ENCODE results near the gene CLGN.

DNA sequence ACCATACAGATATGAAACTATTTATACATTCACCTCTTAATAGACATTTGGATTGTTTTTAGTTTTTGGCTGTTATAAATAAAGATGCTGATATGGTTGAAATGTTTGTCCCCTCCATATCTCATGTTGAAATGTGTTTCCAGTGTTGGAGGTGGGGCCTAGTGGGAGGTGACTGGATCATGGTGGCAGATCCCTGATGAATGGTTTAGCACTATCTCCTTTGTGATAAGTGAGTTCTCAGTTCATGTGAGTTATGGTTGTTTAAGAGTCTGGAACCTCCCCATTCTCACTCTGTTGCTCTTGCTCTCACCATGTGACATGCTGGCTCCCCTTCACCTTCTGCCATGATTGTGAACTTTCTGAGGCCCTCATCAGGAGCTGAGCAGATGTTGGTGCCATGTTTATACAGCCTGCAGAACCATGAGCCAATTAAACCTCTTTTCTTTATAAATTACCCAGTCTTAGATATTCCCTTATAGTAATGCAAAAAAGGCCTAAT is 12.2 kb upstream of the CLGN start:
- no peak for TF ChIP-seq EED (IDR thresholded peaks at IDR 0.05; ENCODE audit: low read depth)
- TF ChIP-seq, protein P1, sequence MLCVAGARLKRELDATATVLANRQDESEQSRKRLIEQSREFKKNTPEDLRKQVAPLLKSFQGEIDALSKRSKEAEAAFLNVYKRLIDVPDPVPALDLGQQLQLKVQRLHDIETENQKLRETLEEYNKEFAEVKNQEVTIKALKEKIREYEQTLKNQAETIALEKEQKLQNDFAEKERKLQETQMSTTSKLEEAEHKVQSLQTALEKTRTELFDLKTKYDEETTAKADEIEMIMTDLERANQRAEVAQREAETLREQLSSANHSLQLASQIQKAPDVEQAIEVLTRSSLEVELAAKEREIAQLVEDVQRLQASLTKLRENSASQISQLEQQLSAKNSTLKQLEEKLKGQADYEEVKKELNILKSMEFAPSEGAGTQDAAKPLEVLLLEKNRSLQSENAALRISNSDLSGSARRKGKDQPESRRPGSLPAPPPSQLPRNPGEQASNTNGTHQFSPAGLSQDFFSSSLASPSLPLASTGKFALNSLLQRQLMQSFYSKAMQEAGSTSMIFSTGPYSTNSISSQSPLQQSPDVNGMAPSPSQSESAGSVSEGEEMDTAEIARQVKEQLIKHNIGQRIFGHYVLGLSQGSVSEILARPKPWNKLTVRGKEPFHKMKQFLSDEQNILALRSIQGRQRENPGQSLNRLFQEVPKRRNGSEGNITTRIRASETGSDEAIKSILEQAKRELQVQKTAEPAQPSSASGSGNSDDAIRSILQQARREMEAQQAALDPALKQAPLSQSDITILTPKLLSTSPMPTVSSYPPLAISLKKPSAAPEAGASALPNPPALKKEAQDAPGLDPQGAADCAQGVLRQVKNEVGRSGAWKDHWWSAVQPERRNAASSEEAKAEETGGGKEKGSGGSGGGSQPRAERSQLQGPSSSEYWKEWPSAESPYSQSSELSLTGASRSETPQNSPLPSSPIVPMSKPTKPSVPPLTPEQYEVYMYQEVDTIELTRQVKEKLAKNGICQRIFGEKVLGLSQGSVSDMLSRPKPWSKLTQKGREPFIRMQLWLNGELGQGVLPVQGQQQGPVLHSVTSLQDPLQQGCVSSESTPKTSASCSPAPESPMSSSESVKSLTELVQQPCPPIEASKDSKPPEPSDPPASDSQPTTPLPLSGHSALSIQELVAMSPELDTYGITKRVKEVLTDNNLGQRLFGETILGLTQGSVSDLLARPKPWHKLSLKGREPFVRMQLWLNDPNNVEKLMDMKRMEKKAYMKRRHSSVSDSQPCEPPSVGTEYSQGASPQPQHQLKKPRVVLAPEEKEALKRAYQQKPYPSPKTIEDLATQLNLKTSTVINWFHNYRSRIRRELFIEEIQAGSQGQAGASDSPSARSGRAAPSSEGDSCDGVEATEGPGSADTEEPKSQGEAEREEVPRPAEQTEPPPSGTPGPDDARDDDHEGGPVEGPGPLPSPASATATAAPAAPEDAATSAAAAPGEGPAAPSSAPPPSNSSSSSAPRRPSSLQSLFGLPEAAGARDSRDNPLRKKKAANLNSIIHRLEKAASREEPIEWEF (IDR thresholded peaks at IDR 0.05; ENCODE audit: insufficient replicate concordance, low read depth, low read length), result no peak
- TF ChIP-seq, protein P2, sequence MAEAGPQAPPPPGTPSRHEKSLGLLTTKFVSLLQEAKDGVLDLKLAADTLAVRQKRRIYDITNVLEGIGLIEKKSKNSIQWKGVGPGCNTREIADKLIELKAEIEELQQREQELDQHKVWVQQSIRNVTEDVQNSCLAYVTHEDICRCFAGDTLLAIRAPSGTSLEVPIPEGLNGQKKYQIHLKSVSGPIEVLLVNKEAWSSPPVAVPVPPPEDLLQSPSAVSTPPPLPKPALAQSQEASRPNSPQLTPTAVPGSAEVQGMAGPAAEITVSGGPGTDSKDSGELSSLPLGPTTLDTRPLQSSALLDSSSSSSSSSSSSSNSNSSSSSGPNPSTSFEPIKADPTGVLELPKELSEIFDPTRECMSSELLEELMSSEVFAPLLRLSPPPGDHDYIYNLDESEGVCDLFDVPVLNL (IDR thresholded peaks at IDR 0.05; ENCODE audit: low read depth, low read length), result no peak
- TF ChIP-seq GABPA (IDR thresholded peaks at IDR 0.05; ENCODE audit: low read depth), result no peak
- no peak for TF ChIP-seq POLR2A (IDR thresholded peaks at IDR 0.05; ENCODE audit: low read depth, low read length)
- TF ChIP-seq, protein P3, sequence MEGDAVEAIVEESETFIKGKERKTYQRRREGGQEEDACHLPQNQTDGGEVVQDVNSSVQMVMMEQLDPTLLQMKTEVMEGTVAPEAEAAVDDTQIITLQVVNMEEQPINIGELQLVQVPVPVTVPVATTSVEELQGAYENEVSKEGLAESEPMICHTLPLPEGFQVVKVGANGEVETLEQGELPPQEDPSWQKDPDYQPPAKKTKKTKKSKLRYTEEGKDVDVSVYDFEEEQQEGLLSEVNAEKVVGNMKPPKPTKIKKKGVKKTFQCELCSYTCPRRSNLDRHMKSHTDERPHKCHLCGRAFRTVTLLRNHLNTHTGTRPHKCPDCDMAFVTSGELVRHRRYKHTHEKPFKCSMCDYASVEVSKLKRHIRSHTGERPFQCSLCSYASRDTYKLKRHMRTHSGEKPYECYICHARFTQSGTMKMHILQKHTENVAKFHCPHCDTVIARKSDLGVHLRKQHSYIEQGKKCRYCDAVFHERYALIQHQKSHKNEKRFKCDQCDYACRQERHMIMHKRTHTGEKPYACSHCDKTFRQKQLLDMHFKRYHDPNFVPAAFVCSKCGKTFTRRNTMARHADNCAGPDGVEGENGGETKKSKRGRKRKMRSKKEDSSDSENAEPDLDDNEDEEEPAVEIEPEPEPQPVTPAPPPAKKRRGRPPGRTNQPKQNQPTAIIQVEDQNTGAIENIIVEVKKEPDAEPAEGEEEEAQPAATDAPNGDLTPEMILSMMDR (IDR thresholded peaks at IDR 0.05 in 2 of 3, conservative IDR thresholded peaks at IDR 0.05 in 1 of 3; ENCODE audit: control insufficient read depth in 2 of 3, extremely low read depth in 1 of 3, insufficient read depth in 1 of 3, low read depth in 3 of 3, low read length in 3 of 3), result no peak
